ENCODE measurements around the gene OTX2.

The OTX2 gene

DNA sequence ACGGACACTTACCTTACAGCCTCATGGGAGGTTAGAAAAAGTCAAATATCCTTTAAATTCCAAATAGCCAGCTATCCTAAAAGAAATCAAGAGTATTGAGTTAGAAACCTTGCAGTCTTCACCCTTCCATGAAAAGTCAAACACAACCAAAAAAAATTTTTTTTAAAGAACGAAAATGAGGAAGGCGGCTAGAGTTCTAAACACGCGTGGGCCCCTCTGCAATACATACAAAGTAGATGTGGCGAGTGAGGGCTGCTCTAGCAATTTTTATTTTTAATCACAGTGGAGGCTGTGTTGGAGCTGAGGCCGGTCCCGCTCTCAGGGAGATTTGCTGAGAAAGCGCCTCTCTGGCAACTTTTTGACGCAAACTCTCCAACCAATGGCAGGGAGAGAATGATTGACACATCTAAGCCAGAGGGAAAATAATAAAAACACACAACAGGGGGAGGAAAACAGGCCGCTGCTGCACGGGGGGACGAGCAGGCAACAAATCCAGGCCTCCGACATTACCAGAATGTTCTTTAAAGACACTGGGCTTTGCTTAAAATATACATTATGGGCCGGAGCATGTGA is at the start of gene OTX2:
OTX2 (minus strand) TSS at position 333 of the 573 bp plus-strand sequence. CDS start 5,023 bp downstream, outside the sequence.
- no peaks in the 10 kb centered on the region for H3K36me3 ChIP-seq (ENCODE audit: control insufficient read depth in 5 of 5, insufficient read depth in 5 of 5, low read length in 5 of 5)
- no peak within 1 kb of the TSS for H3K27ac ChIP-seq (ENCODE audit: low read depth, low read length)
- H3K27me3 ChIP-seq (ENCODE audit: control insufficient read depth in 5 of 5, insufficient read depth in 4 of 5, low read length in 5 of 5): peaks cover 67 to 90% (median 75%) of the 10 kb centered on the region in 5 donors
- no peaks in the 10 kb centered on the region for H3K9me3 ChIP-seq (ENCODE audit: control insufficient read depth in 5 of 5, low read length in 5 of 5)
- no peak within 1 kb of the TSS for H3K4me3 ChIP-seq (ENCODE audit: low read depth in 1 of 5, low read length in 5 of 5)
- no peak within 1 kb of the TSS for H3K9ac ChIP-seq (ENCODE audit: low read length in 5 of 5)
- peaks cover 0 to 17% (median 16%) of the 10 kb centered on the region in 5 donors for H3K4me1 ChIP-seq (ENCODE audit: control insufficient read depth in 5 of 5, insufficient read depth in 5 of 5, low read length in 5 of 5)

DNA sequence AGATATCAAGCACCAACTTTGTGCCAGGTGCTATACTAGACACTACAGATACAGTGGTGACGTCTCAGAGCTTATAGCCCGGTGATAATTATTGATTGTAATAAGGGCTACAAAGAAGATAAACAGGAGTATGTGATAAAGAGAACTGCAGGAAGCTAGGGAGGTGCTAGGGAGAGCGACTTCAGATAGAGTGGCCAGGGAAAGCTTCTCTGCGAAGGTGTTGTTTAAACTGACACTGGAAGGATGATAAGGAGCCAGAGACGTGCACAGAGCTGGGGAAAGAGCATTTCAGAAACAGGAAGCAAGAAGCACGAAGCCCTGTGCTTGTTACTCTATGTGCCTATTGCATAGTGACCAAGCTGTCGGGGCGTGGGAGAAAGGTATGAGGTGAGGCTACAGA is 48.1 kb upstream of the OTX2 start:
- no peaks in the 10 kb centered on the region for H3K9me3 ChIP-seq (ENCODE audit: control insufficient read depth in 5 of 5, low read length in 5 of 5)
- no peak overlapping the region for H3K9ac ChIP-seq (ENCODE audit: low read length in 5 of 5)
- H3K4me1 ChIP-seq (ENCODE audit: control insufficient read depth in 5 of 5, insufficient read depth in 5 of 5, low read length in 5 of 5): no peaks in the 10 kb centered on the region
- peaks cover 0 to 10% (median 5%) of the 10 kb centered on the region in 5 donors for H3K27me3 ChIP-seq (ENCODE audit: control insufficient read depth in 5 of 5, insufficient read depth in 4 of 5, low read length in 5 of 5)
- no peak overlapping the region for H3K4me3 ChIP-seq (ENCODE audit: low read depth in 1 of 5, low read length in 5 of 5)
- no peak overlapping the region for H3K27ac ChIP-seq (ENCODE audit: low read depth, low read length)
- no peaks in the 10 kb centered on the region for H3K36me3 ChIP-seq (ENCODE audit: control insufficient read depth in 5 of 5, insufficient read depth in 5 of 5, low read length in 5 of 5)

DNA sequence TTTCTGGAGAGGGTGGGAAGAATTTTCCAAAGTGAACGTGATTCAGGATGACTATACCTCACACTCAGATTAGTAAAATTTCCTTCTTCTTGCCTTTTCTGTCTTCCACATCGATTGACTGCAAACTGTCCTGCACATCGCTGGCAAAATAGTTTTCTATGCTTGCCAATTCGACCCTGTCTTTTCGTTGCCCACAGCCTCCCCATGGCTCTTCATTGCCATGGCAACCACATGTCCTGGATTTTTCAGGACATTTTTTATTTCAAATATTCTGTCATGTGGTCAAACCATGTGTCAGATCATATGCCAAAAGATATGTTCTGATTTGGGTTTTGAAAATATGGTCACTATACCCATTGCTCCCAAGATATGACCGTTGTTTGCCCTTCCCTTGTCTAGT is 46.9 kb upstream of the OTX2 start:
- Histone ChIP-seq H3K4me1 (ENCODE audit: control insufficient read depth in 5 of 5, insufficient read depth in 5 of 5, low read length in 5 of 5) (no peaks in the 10 kb centered on the region), H3K9ac (ENCODE audit: low read length in 5 of 5) (no peak overlapping the region), H3K4me3 (ENCODE audit: low read depth in 1 of 5, low read length in 5 of 5) (no peak overlapping the region), H3K27ac (ENCODE audit: low read depth, low read length) (no peak overlapping the region), H3K27me3 (ENCODE audit: control insufficient read depth in 5 of 5, insufficient read depth in 4 of 5, low read length in 5 of 5) (peaks cover 0 to 10% (median 5%) of the 10 kb centered on the region in 5 donors), H3K9me3 (ENCODE audit: control insufficient read depth in 5 of 5, low read length in 5 of 5) (no peaks in the 10 kb centered on the region), H3K36me3 (ENCODE audit: control insufficient read depth in 5 of 5, insufficient read depth in 5 of 5, low read length in 5 of 5) (no peaks in the 10 kb centered on the region)

DNA sequence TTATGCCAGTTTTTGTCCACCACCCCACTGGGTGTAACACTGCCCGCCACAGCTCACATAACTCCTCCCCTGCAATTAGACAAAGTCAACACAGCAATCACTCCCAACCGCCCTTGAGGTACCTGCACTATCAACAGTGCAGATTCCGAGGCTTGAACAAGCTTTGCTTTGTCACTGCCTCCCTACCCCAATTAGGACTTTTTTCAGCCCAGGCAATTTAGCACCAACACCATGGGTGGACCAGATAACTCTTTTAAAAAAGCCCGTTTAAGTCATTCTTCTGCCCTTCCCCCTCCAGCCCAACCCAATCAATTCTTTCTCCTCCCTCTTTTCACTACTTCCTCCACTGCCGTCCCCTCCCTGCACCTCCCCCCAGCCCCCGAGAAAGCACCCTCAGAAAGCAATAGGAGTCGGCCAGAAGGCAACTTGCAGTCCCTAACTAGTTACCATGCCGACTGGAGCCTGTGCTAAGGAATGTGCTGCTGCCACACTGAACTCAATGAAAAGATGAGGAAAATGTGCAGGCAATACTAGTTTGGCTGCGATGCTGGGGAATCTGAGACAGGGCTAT is 45.7 kb upstream of the OTX2 start:
- no peaks in the 10 kb centered on the region for H3K36me3 ChIP-seq (ENCODE audit: control insufficient read depth in 5 of 5, insufficient read depth in 5 of 5, low read length in 5 of 5)
- H3K4me3 ChIP-seq (ENCODE audit: low read depth in 1 of 5, low read length in 5 of 5): no peak overlapping the region
- H3K4me1 ChIP-seq (ENCODE audit: control insufficient read depth in 5 of 5, insufficient read depth in 5 of 5, low read length in 5 of 5): no peaks in the 10 kb centered on the region
- H3K27ac ChIP-seq (ENCODE audit: low read depth, low read length): no peak overlapping the region
- H3K9me3 ChIP-seq (ENCODE audit: control insufficient read depth in 5 of 5, low read length in 5 of 5): no peaks in the 10 kb centered on the region
- peaks cover 0 to 10% (median 5%) of the 10 kb centered on the region in 5 donors for H3K27me3 ChIP-seq (ENCODE audit: control insufficient read depth in 5 of 5, insufficient read depth in 4 of 5, low read length in 5 of 5)
- H3K9ac ChIP-seq (ENCODE audit: low read length in 5 of 5): no peak overlapping the region

DNA sequence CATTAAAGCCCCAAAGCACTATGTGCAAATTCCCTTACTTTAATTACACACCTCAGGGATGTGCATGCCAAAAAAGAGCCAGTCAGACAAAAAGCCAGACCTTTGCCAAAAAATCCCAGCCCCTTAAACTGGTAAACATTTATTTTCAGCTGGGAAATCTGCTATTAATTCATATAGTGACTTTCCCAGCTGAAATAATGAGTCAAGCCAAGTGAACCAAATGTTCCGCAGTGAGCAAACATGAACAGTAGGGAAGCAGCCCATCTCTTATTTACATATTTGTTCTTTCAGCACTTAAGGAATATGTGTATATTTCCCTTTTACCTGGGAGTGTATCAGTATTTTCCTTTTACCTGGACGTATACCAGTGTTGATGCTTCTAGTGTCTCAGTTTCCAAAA is 44.0 kb upstream of the OTX2 start:
- Histone ChIP-seq H3K4me3 (ENCODE audit: low read depth in 1 of 5, low read length in 5 of 5) (no peak overlapping the region), H3K27me3 (ENCODE audit: control insufficient read depth in 5 of 5, insufficient read depth in 4 of 5, low read length in 5 of 5) (peaks cover 0 to 10% (median 5%) of the 10 kb centered on the region in 5 donors), H3K9ac (ENCODE audit: low read length in 5 of 5) (no peak overlapping the region), H3K9me3 (ENCODE audit: control insufficient read depth in 5 of 5, low read length in 5 of 5) (no peaks in the 10 kb centered on the region), H3K36me3 (ENCODE audit: control insufficient read depth in 5 of 5, insufficient read depth in 5 of 5, low read length in 5 of 5) (no peaks in the 10 kb centered on the region), H3K4me1 (ENCODE audit: control insufficient read depth in 5 of 5, insufficient read depth in 5 of 5, low read length in 5 of 5) (no peaks in the 10 kb centered on the region), H3K27ac (ENCODE audit: low read depth, low read length) (no peak overlapping the region)

DNA sequence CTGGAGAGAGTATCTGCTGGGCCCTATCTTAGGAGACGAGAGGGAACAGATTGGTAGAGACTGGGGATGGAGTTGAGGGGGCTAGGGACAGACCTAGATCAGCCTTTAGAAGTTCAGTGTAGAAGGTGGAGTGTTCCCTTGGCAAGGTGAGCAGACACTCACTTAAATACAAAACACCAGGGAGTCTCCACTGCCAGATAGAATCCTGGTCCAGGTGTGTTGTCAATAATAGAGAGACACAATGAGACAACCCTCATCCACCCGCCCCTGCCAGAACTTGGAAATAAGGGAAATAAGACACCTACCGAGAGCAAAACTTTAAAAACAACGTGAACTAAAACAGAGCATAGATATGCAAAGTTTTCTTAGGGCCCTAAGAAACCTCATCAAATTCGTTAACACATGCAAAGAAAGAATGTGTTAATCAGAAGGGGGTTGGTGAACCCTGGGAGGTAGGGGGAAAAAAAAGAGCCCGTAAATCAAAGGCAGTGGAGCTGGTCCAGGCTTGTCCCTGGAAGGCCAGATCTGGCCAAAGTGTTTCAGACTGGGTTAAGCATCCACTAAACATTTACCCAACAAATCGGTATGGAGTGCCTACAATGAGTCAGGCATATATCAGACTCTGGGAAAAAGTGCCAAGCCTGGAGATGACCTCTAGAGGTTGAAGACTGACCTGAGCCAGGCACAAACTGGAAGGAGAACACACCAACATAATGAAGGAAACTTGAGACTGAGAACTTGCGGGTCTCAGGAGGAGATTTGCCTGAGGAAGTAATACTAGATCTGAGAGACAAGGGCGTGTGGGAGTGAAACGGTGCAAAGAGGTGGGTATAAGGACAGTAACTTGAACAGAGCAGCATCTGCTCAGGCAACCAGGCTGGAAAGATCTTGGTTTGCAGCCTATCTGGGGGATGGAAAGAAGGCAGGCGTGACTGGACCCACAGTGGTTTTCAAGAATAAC is 37.0 kb upstream of the OTX2 start:
- no peak overlapping the region for H3K9ac ChIP-seq (ENCODE audit: low read length in 5 of 5)
- no peaks in the 10 kb centered on the region for H3K4me1 ChIP-seq (ENCODE audit: control insufficient read depth in 5 of 5, insufficient read depth in 5 of 5, low read length in 5 of 5)
- H3K27me3 ChIP-seq (ENCODE audit: control insufficient read depth in 5 of 5, insufficient read depth in 4 of 5, low read length in 5 of 5): peaks cover 3 to 14% (median 6%) of the 10 kb centered on the region in 5 donors
- H3K27ac ChIP-seq (ENCODE audit: low read depth, low read length): no peak overlapping the region
- H3K9me3 ChIP-seq (ENCODE audit: control insufficient read depth in 5 of 5, low read length in 5 of 5): peaks cover 2 to 5% (median 3%) of the 10 kb centered on the region in 5 donors
- H3K36me3 ChIP-seq (ENCODE audit: control insufficient read depth in 5 of 5, insufficient read depth in 5 of 5, low read length in 5 of 5): no peaks in the 10 kb centered on the region
- no peak overlapping the region for H3K4me3 ChIP-seq (ENCODE audit: low read depth in 1 of 5, low read length in 5 of 5)

DNA sequence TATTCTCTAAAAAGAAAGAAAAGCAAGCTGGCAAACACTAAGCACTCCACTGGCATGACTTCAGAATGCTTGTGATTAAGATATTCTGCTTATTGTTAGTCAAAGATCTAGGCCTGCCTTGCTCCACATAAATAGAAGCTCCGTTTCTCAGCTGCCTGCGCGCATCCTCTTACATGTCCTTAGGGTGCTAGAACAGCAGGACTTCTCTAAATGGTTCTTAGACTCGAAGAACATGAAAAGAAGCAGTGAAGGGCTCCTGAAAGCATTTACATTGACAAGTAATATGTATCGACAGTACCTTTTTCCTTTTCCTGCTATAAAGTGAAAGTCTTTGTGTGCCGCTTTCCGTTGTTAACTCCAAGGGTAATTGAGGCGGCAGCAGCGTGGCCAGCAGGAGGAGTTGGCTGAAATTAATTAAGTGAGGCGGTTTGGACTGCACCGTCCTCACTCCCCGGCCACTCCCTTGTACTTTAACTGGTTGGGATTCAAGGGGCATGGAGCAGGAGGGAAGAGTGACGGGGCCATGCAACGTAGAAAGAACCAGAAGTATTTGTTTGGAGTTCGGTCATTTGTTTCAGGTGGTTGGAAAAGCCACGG is 34.2 kb upstream of the OTX2 start:
- H3K4me3 ChIP-seq (ENCODE audit: low read depth in 1 of 5, low read length in 5 of 5): peak overlapping the region in 1 of 5 donors; percentile 2
- no peak overlapping the region for H3K27ac ChIP-seq (ENCODE audit: low read depth, low read length)
- peaks cover 2 to 5% (median 3%) of the 10 kb centered on the region in 5 donors for H3K9me3 ChIP-seq (ENCODE audit: control insufficient read depth in 5 of 5, low read length in 5 of 5)
- no peak overlapping the region for H3K9ac ChIP-seq (ENCODE audit: low read length in 5 of 5)
- H3K27me3 ChIP-seq (ENCODE audit: control insufficient read depth in 5 of 5, insufficient read depth in 4 of 5, low read length in 5 of 5): peaks cover 3 to 14% (median 6%) of the 10 kb centered on the region in 5 donors
- H3K36me3 ChIP-seq (ENCODE audit: control insufficient read depth in 5 of 5, insufficient read depth in 5 of 5, low read length in 5 of 5): no peaks in the 10 kb centered on the region
- H3K4me1 ChIP-seq (ENCODE audit: control insufficient read depth in 5 of 5, insufficient read depth in 5 of 5, low read length in 5 of 5): no peaks in the 10 kb centered on the region

DNA sequence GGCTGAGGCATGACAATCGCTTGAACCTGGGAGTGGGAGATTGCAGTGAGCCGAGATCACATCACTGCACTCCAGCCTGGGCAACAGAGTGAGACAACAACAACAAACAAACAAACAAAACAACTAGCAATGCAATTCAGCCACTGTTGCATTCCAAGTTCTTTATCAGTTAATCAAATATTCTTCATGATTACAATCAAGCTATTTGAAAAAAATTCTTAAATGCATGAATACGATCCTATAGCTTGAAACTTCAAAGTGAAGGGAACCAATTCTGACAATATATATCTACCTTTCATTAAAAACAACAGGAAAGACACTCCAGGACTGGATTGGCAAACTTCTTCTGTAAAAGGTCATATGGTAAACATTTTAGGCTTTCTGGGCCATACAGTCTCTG is 31.3 kb upstream of the OTX2 start:
- no peaks in the 10 kb centered on the region for H3K4me1 ChIP-seq (ENCODE audit: control insufficient read depth in 5 of 5, insufficient read depth in 5 of 5, low read length in 5 of 5)
- no peak overlapping the region for H3K9ac ChIP-seq (ENCODE audit: low read length in 5 of 5)
- no peak overlapping the region for H3K27ac ChIP-seq (ENCODE audit: low read depth, low read length)
- H3K9me3 ChIP-seq (ENCODE audit: control insufficient read depth in 5 of 5, low read length in 5 of 5): peaks cover 2 to 5% (median 3%) of the 10 kb centered on the region in 5 donors
- peaks cover 0 to 7% (median 5%) of the 10 kb centered on the region in 5 donors for H3K27me3 ChIP-seq (ENCODE audit: control insufficient read depth in 5 of 5, insufficient read depth in 4 of 5, low read length in 5 of 5)
- H3K36me3 ChIP-seq (ENCODE audit: control insufficient read depth in 5 of 5, insufficient read depth in 5 of 5, low read length in 5 of 5): no peaks in the 10 kb centered on the region
- H3K4me3 ChIP-seq (ENCODE audit: low read depth in 1 of 5, low read length in 5 of 5): no peak overlapping the region

DNA sequence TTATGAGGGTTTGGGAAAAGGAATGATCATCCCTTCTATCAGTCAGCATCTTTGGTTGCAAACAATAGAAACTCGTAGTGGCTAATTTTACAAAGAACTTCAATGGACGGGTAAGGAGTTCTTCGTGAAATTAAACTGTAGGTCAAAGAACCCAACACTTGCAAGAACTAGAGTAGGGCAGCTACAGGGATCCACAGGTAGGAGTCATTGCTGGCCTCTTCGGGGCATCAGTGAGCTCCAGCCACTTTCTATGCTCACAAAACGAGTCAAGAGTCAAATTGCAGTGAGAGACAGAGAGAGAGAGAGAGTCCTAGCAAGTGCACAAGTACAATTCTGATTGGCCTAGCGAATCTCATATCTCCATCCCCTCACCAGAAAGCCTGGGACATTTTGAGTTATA is 29.9 kb upstream of the OTX2 start:
- Histone ChIP-seq H3K9me3 (ENCODE audit: control insufficient read depth in 5 of 5, low read length in 5 of 5) (peaks cover 2 to 5% (median 3%) of the 10 kb centered on the region in 5 donors), H3K27ac (ENCODE audit: low read depth, low read length) (no peak overlapping the region), H3K9ac (ENCODE audit: low read length in 5 of 5) (no peak overlapping the region), H3K27me3 (ENCODE audit: control insufficient read depth in 5 of 5, insufficient read depth in 4 of 5, low read length in 5 of 5) (peaks cover 0 to 7% (median 5%) of the 10 kb centered on the region in 5 donors), H3K4me3 (ENCODE audit: low read depth in 1 of 5, low read length in 5 of 5) (no peak overlapping the region), H3K4me1 (ENCODE audit: control insufficient read depth in 5 of 5, insufficient read depth in 5 of 5, low read length in 5 of 5) (no peaks in the 10 kb centered on the region), H3K36me3 (ENCODE audit: control insufficient read depth in 5 of 5, insufficient read depth in 5 of 5, low read length in 5 of 5) (no peaks in the 10 kb centered on the region)
